Gastroesophageal sphincter (tissue), 4 donors: ENCODE results near the gene HBQ1. TPM values are rescaled to one million over a fixed set of nuclear protein-coding genes. Genes with fewer than 3 reads are reported as not detected.
"Not testable (repeated sequence)": the region's sequence is repeated elsewhere in the genome, so short reads cannot be mapped to it uniquely, and the experiment has no call there.

ENCODE experiments used
- ATAC-seq: fragments of 150-250 bp; one replicate; pipeline ENCODE4 v1.9.1; 2016; ENCODE audit warnings: mild to moderate bottlenecking, moderate library complexity
- H3K27ac ChIP-seq, 4 donors: fragments of 200-600 bp; sonication (generic) in 3 of 4; 1 replicate in 3 of 4; 2 replicates in 1 of 4; pipeline ENCODE4 v1.5.1; 2016 to 2019
- H3K27me3 ChIP-seq: fragments of 200-600 bp; sonication (generic); one replicate; pipeline ENCODE4 v1.5.1; 2019
- H3K36me3 ChIP-seq, 2 donors: fragments of 200-600 bp; sonication (generic); one replicate each; pipeline ENCODE4 v1.5.1; 2019; ENCODE audit warnings: control low read depth in 1 of 2
- H3K4me1 ChIP-seq, 3 donors: fragments of 200-600 bp; sonication (generic); 1 replicate in 2 of 3; 2 replicates in 1 of 3; pipeline ENCODE4 v1.5.1; 2016 to 2019; ENCODE audit warnings: control low read depth in 2 of 3
- H3K4me3 ChIP-seq, 2 donors: fragments of 200-600 bp; sonication (generic); one replicate each; pipeline ENCODE4 v1.5.1; 2019; ENCODE audit warnings: mild to moderate bottlenecking in 1 of 2, moderate library complexity in 1 of 2
- H3K9me3 ChIP-seq, 3 donors: fragments of 200-600 bp; sonication (generic); one replicate each; pipeline ENCODE4 v1.5.1; 2017 to 2019; ENCODE audit warnings: control low read depth in 2 of 3
- CTCF ChIP-seq, 4 experiments: fragments of 200-600 bp in 2 of 4; fragments of 450-650 bp in 2 of 4; sonication (generic) in 1 of 4; IDR thresholded peaks; one replicate each; pipeline ENCODE4 v1.5.1; 2017 to 2019; ENCODE audit warnings: antibody characterized with exemption in 4 of 4, mild to moderate bottlenecking in 2 of 4, moderate library complexity in 2 of 4
- EP300 ChIP-seq: sonication (generic); formaldehyde crosslinking; IDR thresholded peaks from one replicate; pipeline ENCODE4 v1.6.1; 2017; ENCODE audit warnings: antibody characterized with exemption, mild to moderate bottlenecking
- POLR2A ChIP-seq, 2 donors: fragments of 450-650 bp; IDR thresholded peaks; one replicate each; pipeline ENCODE4 v1.6.1; 2017; ENCODE audit warnings: antibody characterized with exemption in 2 of 2, mild to moderate bottlenecking in 2 of 2, moderate library complexity in 1 of 2
- POLR2AphosphoS5 ChIP-seq: sonication (generic); formaldehyde crosslinking; IDR thresholded peaks from one replicate; pipeline ENCODE4 v1.6.1; 2017; ENCODE audit warnings: antibody characterized with exemption
- WGBS, 2 donors: methylation state at CpG; one replicate each; pipeline ENCODE4 v1.1.5; 2018; ENCODE audit warnings: low coverage in 1 of 2; 5-methylcytosine and 5-hydroxymethylcytosine counted together
- total RNA-seq, 4 donors: library from RNA; depleted of rRNA; stranded (reverse); fragments of >200 nt; gene quantifications; one replicate each; pipeline ENCODE4 v1.1.0, GENCODE V29; 2016

HBQ1 gene
- total RNA-seq, 4 donors from 2014 or later = not detected

GRCh38 chr16:146646-147045 lies 33.6 kb upstream of the HBQ1 start:
- 68 to 86% methylated on average over 2 of the region's 2 CpGs for WGBS, 2 donors
- Histone ChIP-seq H3K4me3 (no peak overlapping the region), H3K9me3 (no peaks in the 10 kb centered on the region), H3K4me1 (no peaks in the 10 kb centered on the region), H3K27ac (no peak overlapping the region), H3K36me3 (no peaks in the 10 kb centered on the region), H3K27me3 (peaks cover 66% of the 10 kb centered on the region)
- TF ChIP-seq POLR2AphosphoS5 (no peak), EP300 (no peak), POLR2A (IDR thresholded peaks at IDR 0.05) (no peak), CTCF (IDR thresholded peaks at IDR 0.05) (no peak)
- ATAC-seq = no peak

GRCh38 chr16:149024-149660 lies 31.1 kb upstream of the HBQ1 start:
- Histone ChIP-seq H3K4me1 (peaks cover 0 to under 1% (median 0%) of the 10 kb centered on the region in 3 donors), H3K36me3 (no peaks in the 10 kb centered on the region), H3K4me3 (no peak overlapping the region), H3K9me3 (no peaks in the 10 kb centered on the region), H3K27ac (no peak overlapping the region), H3K27me3 (peaks cover 46% of the 10 kb centered on the region)
- WGBS, 2 donors = 33 to 38% methylated on average over 3 to 4 of the region's 9 CpGs
- ATAC-seq = no peak
- TF ChIP-seq POLR2A (IDR thresholded peaks at IDR 0.05) = no peak
- no peak for TF ChIP-seq POLR2AphosphoS5
- no peak for TF ChIP-seq EP300
- no peak for TF ChIP-seq CTCF (IDR thresholded peaks at IDR 0.05)

- Histone ChIP-seq H3K4me1 (peaks cover 0 to 11% (median 7%) of the 10 kb centered on the region in 3 donors), H3K9me3 (no peaks in the 10 kb centered on the region), H3K27ac (no peak within 1 kb of the TSS), H3K4me3 (no peak within 1 kb of the TSS), H3K27me3 (peaks cover 52% of the 10 kb centered on the region), H3K36me3 (no peaks in the 10 kb centered on the region)
- 62 to 64% methylated on average over 3 to 6 of the region's 17 CpGs for WGBS, 2 donors
- TF ChIP-seq CTCF (IDR thresholded peaks at IDR 0.05) (no peak), EP300 (no peak), POLR2A (IDR thresholded peaks at IDR 0.05) (no peak), POLR2AphosphoS5 (no peak)
- ATAC-seq = no peak
Measured at GRCh38 chr16:152141-153128, 27.8 kb upstream of the HBQ1 start, which contains the start of gene HBZ. Gene HBZ, plus strand, starts transcription at chr16:152644. Its CDS starts 266 bp downstream, at chr16:152910.

- H3K27me3 ChIP-seq = peaks cover 59% of the 10 kb centered on the region
Measured at GRCh38 chr16:153129-153521, 27.1 kb upstream of the HBQ1 start.

GRCh38 chr16:153550-154216 lies 26.6 kb upstream of the HBQ1 start:
- not testable (repeated sequence) for ATAC-seq, H3K4me3 ChIP-seq, H3K36me3 ChIP-seq, H3K27ac ChIP-seq, H3K9me3 ChIP-seq
- peaks cover 0 to 11% (median 7%) of the 10 kb centered on the region in 3 donors for H3K4me1 ChIP-seq
- WGBS, 2 donors = no CpG with 5 or more reads among the region's 74 CpGs
- H3K27me3 ChIP-seq = peaks cover 63% of the 10 kb centered on the region

More at GRCh38 chr16:153129-153521, 27.1 kb upstream of the HBQ1 start:
- H3K4me3 ChIP-seq, H3K27ac ChIP-seq, H3K9me3 ChIP-seq, ATAC-seq, H3K36me3 ChIP-seq: not testable (repeated sequence)
- H3K4me1 ChIP-seq = peaks cover 0 to 11% (median 7%) of the 10 kb centered on the region in 3 donors
- WGBS, 2 donors = 74% methylated on average over 4 of the region's 6 CpGs; no CpG with 5 or more reads in 1 of the 2 donors
